Measurements from ENCODE around the gene ATXN7L1. TPM values are rescaled to one million over a fixed set of nuclear protein-coding genes. Genes with fewer than 3 reads are reported as not detected.

The ATXN7L1 gene
- total and polyA plus RNA-seq, 2 of the 8 experiments (the other 6 are each of a cell fraction or from before 2014, with no cell fraction given), result 14.3 to 34.0 TPM

DNA sequence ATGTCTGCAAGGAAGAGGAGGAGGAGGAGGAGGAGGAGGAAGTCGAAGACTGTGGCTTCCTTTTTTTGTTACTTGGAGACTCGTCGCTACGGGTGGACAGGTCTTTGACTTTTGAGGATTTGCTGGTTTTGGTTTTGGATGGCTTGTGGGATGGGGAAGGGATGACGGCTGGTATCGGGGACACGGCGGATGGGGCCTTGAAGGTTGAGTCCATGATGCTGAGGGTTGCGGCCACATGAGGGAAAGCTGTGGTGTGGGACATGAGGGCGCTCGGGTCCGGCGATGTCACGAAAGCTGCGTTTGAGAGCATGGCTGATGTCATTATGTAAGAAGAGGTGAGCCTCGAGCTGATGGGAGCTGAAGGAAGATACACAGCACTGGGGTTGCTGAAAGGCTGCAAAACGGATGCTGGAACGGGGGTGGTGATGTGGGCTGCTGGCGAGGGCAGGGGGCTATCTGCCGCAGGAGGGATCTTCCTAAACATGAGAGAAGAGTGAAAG is 262.0 kb downstream of the ATXN7L1 start:
- no peak for DNase-seq (ENCODE audit: low read depth in 1 of 2, low spot score in 2 of 2)
- H3K4ac ChIP-seq (replicated peaks; ENCODE audit: insufficient read length, low read depth, low read length), result no peak overlapping the region
- no peak overlapping the region for H3K18ac ChIP-seq (ENCODE audit: extremely low read depth, low read length)
- H3K4me2 ChIP-seq (ENCODE audit: insufficient read depth in 1 of 2, low read depth in 2 of 2, low read length in 2 of 2), result no peak overlapping the region
- no peak overlapping the region for H2AFZ ChIP-seq (ENCODE audit: low read length)
- peaks cover 0 to 4% of the 10 kb centered on the region in 2 experiments for H4K20me1 ChIP-seq (replicated peaks in 1 of 2; ENCODE audit: control insufficient read depth in 1 of 2, insufficient read depth in 2 of 2, low read length in 2 of 2)
- no peak overlapping the region for H3K14ac ChIP-seq (ENCODE audit: insufficient read length)
- no peaks in the 10 kb centered on the region for H3K27me3 ChIP-seq (replicated peaks in 1 of 4; ENCODE audit: control insufficient read depth in 3 of 4, extremely low read depth in 1 of 4, insufficient read depth in 3 of 4, low read length in 3 of 4)
- no peaks in the 10 kb centered on the region for H3K9me3 ChIP-seq (ENCODE audit: insufficient read depth in 2 of 2, low read depth in 1 of 2, low read length in 1 of 2)
- no peak overlapping the region for H2BK120ac ChIP-seq (replicated peaks; ENCODE audit: low read depth, low read length)
- no peak overlapping the region for H3K27ac ChIP-seq (ENCODE audit: low read depth, low read length)
- H3K23me2 ChIP-seq (ENCODE audit: low read depth, low read length), result no peaks in the 10 kb centered on the region
- peaks cover 4% of the 10 kb centered on the region; the same call in 1 of the 2 replicates for H3K79me1 ChIP-seq (ENCODE audit: low read depth, low read length)
- H4K91ac ChIP-seq (replicated peaks; ENCODE audit: insufficient read length, low read length), result no peak overlapping the region
- CTCF ChIA-PET (ENCODE audit: partially characterized antibody), result no interaction called here
- no peak overlapping the region for H2AK5ac ChIP-seq (ENCODE audit: low read depth, low read length)
- 92% methylated on average over 20 of the region's 20 CpGs; no CpG with 5 or more reads in 1 of the 2 experiments for WGBS, 2 experiments (ENCODE audit: extremely low coverage in 1 of 2, insufficient coverage in 1 of 2, insufficient read length in 1 of 2, insufficient replicate concordance in 2 of 2, low coverage in 1 of 2, low lambda C conversion rate in 2 of 2, missing lambda C conversion rate in 1 of 2)
- H4K5ac ChIP-seq (ENCODE audit: insufficient read length, low read depth, low read length), result no peak overlapping the region
- FAIRE-seq, result no peak
- H2BK20ac ChIP-seq (ENCODE audit: low read length), result no peak overlapping the region
- no peak overlapping the region; the same call in 1 of the 2 replicates for H4K8ac ChIP-seq (ENCODE audit: extremely low read depth, insufficient read depth, low read length)
- no peak; the same call in 1 of the 2 replicates for TF ChIP-seq POLR2AphosphoS5 (IDR thresholded peaks at IDR 0.05; ENCODE audit: low read depth, low read length)
- TF ChIP-seq TEAD4 (IDR thresholded peaks at IDR 0.05; ENCODE audit: low read depth, low read length), result no peak
- TF ChIP-seq EGR1 (IDR thresholded peaks at IDR 0.05; ENCODE audit: borderline replicate concordance, low read depth, low read length), result no peak
- peaks cover 11 to 46% (median 25%) of the 10 kb centered on the region in 4 experiments for H3K36me3 ChIP-seq (ENCODE audit: control insufficient read depth in 2 of 4, insufficient read depth in 4 of 4, low read length in 3 of 4)
- no peaks in the 10 kb centered on the region; a peak in 1 of 7 replicates for H3K4me1 ChIP-seq (replicated peaks in 1 of 4; ENCODE audit: control insufficient read depth in 3 of 4, insufficient read depth in 4 of 4, low read length in 3 of 4)
- no peak overlapping the region for H3K23ac ChIP-seq (ENCODE audit: insufficient read length)
- H3K9ac ChIP-seq (replicated peaks in 1 of 4; ENCODE audit: extremely low read depth in 1 of 4, low read depth in 3 of 4, low read length in 3 of 4), result no peak overlapping the region
- H2BK12ac ChIP-seq (ENCODE audit: low read depth, low read length), result no peak overlapping the region
- no peak overlapping the region for H2BK15ac ChIP-seq (ENCODE audit: low read length)
- H3K4me3 ChIP-seq (ENCODE audit: extremely low read depth in 1 of 4, insufficient read depth in 2 of 4, low read depth in 3 of 4, low read length in 4 of 4), result no peak overlapping the region
- H2BK5ac ChIP-seq (ENCODE audit: low read depth, low read length), result no peak overlapping the region
- no peaks in the 10 kb centered on the region for H3K79me2 ChIP-seq (ENCODE audit: control insufficient read depth in 1 of 2, insufficient read depth in 2 of 2, low read length in 2 of 2)
- POLR2A ChIA-PET (ENCODE audit: partially characterized antibody), result interaction anchor here (1.1 to 1.5 kb wide), 4 partner anchors 11 to 29 kb away, joined by 3 to 6 read pairs (median 4); no protein-coding TSS in a partner anchor
- H3K56ac ChIP-seq (replicated peaks; ENCODE audit: insufficient read length, low read depth, low read length), result no peak overlapping the region

All from H1 (cell line).